NB4 (cell line): Measurements from ENCODE around the gene GJC3.

Source experiments
- POLR2A ChIP-seq: IDR thresholded peaks from 2 replicates; pipeline ENCODE4 v1.6.1; 2011; ENCODE audit warnings: mild to moderate bottlenecking; ENCODE audit not compliant: insufficient read length; ENCODE audit errors: extremely low read depth
- TF ChIP-seq, protein P1 (sequence below): IDR thresholded peaks from one replicate; pipeline ENCODE4 v1.5.1; 2012; ENCODE audit warnings: low read depth, low read length
- TF ChIP-seq, protein P2 (sequence below): IDR thresholded peaks from 2 replicates; pipeline ENCODE4 v1.6.1; 2011; ENCODE audit warnings: low read depth, low read length

DNA sequence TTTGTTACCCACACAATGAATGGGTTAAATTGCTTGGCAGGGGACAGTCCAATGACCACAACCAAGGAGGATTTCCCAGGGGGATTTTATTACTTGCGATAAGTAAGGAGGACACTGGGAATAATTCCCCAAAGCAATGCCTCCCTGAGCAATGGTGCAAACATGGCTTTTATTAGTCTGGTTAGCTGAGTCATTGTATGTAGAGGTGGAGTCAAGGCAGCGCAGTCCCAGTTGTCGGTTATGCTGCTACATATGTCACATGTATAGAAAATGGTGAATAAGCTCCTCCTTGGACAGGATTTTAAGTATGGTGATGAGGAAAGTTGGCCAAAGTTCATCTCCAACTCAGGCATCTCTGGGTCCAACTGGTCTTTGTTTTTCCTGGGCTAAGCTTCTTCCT is 6.2 kb downstream of the GJC3 start:
- TF ChIP-seq, protein P1, sequence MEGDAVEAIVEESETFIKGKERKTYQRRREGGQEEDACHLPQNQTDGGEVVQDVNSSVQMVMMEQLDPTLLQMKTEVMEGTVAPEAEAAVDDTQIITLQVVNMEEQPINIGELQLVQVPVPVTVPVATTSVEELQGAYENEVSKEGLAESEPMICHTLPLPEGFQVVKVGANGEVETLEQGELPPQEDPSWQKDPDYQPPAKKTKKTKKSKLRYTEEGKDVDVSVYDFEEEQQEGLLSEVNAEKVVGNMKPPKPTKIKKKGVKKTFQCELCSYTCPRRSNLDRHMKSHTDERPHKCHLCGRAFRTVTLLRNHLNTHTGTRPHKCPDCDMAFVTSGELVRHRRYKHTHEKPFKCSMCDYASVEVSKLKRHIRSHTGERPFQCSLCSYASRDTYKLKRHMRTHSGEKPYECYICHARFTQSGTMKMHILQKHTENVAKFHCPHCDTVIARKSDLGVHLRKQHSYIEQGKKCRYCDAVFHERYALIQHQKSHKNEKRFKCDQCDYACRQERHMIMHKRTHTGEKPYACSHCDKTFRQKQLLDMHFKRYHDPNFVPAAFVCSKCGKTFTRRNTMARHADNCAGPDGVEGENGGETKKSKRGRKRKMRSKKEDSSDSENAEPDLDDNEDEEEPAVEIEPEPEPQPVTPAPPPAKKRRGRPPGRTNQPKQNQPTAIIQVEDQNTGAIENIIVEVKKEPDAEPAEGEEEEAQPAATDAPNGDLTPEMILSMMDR: no peak
- TF ChIP-seq POLR2A: no peak
- TF ChIP-seq, protein P2, sequence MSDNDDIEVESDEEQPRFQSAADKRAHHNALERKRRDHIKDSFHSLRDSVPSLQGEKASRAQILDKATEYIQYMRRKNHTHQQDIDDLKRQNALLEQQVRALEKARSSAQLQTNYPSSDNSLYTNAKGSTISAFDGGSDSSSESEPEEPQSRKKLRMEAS: no peak
